A673 (cell line): Measurements from ENCODE around the gene RBM3. TPM values are rescaled to one million over a fixed set of nuclear protein-coding genes. Genes with fewer than 3 reads are reported as not detected.

Experiments
- BruUV-seq: library from RNA; stranded (reverse); fragments of 400-500 nt; replicated peaks from 2 replicates; lab custom pipeline; 2021; lab: Mats Ljungman, UMichigan
- CTCF ChIA-PET: fragments of 300-600 bp; sonication (Branson Sonifier 250); formaldehyde crosslinking; loops from one replicate; lab custom pipeline; 2022; ENCODE audit warnings: antibody characterized with exemption; lab: Charles Lee
- POLR2A ChIA-PET: fragments of 300-600 bp; sonication (Branson Sonifier 250); formaldehyde crosslinking; loops from one replicate; lab custom pipeline; 2022; ENCODE audit warnings: antibody characterized with exemption; ENCODE audit not compliant: low non-redundant PET; lab: Charles Lee
- DNase-seq: peaks from one replicate; pipeline ENCODE4 v3.0.0-alpha.2; 2015; ENCODE audit warnings: low spot score
- H3K27ac ChIP-seq: fragments of 200-600 bp; sonication (generic); 2 replicates; pipeline ENCODE4 v1.5.1; 2016; ENCODE audit warnings: mixed run types, low read depth, mild to moderate bottlenecking, mixed read lengths, antibody characterized with exemption, low read length; ENCODE audit not compliant: poor library complexity, severe bottlenecking
- H3K27me3 ChIP-seq: fragments of 200-600 bp; sonication (generic); replicated peaks from 2 replicates; pipeline ENCODE4 v1.6.1; 2017; ENCODE audit warnings: mixed run types, low read depth, mild to moderate bottlenecking, mixed read lengths, antibody characterized with exemption, low read length; ENCODE audit not compliant: insufficient read depth, poor library complexity
- H3K36me3 ChIP-seq: fragments of 200-600 bp; sonication (generic); 2 replicates; pipeline ENCODE4 v1.6.1; 2016; ENCODE audit warnings: mixed run types, mild to moderate bottlenecking, mixed read lengths, antibody characterized with exemption, low read length; ENCODE audit not compliant: insufficient read depth, poor library complexity, severe bottlenecking
- H3K4me1 ChIP-seq: fragments of 200-600 bp; sonication (generic); 2 replicates; pipeline ENCODE4 v1.6.1; 2017; ENCODE audit warnings: mixed run types, mild to moderate bottlenecking, mixed read lengths, antibody characterized with exemption, low read length; ENCODE audit not compliant: insufficient read depth, poor library complexity, severe bottlenecking
- H3K4me3 ChIP-seq: fragments of 200-600 bp; sonication (generic); 2 replicates; pipeline ENCODE4 v1.5.1; 2016; ENCODE audit warnings: low read depth, mixed run types, mild to moderate bottlenecking, mixed read lengths, low read length; ENCODE audit not compliant: poor library complexity, severe bottlenecking
- H3K9me3 ChIP-seq: fragments of 200-600 bp; sonication (generic); 2 replicates; pipeline ENCODE4 v1.6.1; 2016; ENCODE audit warnings: mixed run types, low read depth, mild to moderate bottlenecking, mixed read lengths, antibody characterized with exemption, low read length; ENCODE audit not compliant: poor library complexity, severe bottlenecking
- CTCF ChIP-seq: fragments of 300-800, 200-600 bp; sonication (generic); conservative IDR thresholded peaks from 2 replicates; pipeline ENCODE4 v1.5.1; 2017; ENCODE audit warnings: low read depth, mild to moderate bottlenecking, antibody characterized with exemption, low read length, moderate library complexity, mixed read lengths
- EZH2 ChIP-seq: fragments of 200-600 bp; sonication (generic); IDR thresholded peaks from 2 replicates; pipeline ENCODE4 v1.6.1; 2017; ENCODE audit warnings: borderline replicate concordance, low read depth, mild to moderate bottlenecking, mixed read lengths, antibody characterized with exemption, low read length; ENCODE audit not compliant: poor library complexity, severe bottlenecking
- intact Hi-C: fragments of 100-400 bp; cut with micrococcal nuclease; formaldehyde crosslinking; loops from one replicate; pipeline ENCODE4 v1.10.0; 2022; ENCODE audit not compliant: unreplicated experiment
- total RNA-seq: library from RNA; stranded (reverse); gene quantifications from 2 replicates; pipeline ENCODE4 v1.2.3, GENCODE V29; 2021

The RBM3 gene
- total RNA-seq, 1 experiment from 2014 or later, result 259 TPM

- H3K4me3 ChIP-seq, result peak overlapping the region; percentile 71
- ChIA-PET POLR2A (interaction anchor here (0.6 kb wide), 1 partner anchor 426 kb away, joined by 7 read pairs; no protein-coding TSS in a partner anchor), CTCF (no interaction called here)
- intact Hi-C loops, result no loop called here
- H3K36me3 ChIP-seq, result peaks cover 40% of the 10 kb centered on the region
- BruUV-seq, result no TSS peak
- no peaks in the 10 kb centered on the region for H3K9me3 ChIP-seq
- DNase-seq, result no peak
- no peak for TF ChIP-seq EZH2
- no peak for TF ChIP-seq CTCF
- H3K4me1 ChIP-seq, result peaks cover 4% of the 10 kb centered on the region
- H3K27ac ChIP-seq, result peak overlapping the region; percentile 99
- H3K27me3 ChIP-seq, result no peaks in the 10 kb centered on the region
Measured at GRCh38 chrX:48575642-48576041, 1.4 kb downstream of the RBM3 start.

- H3K36me3 ChIP-seq, result peaks cover 40% of the 10 kb centered on the region
- peaks cover 4% of the 10 kb centered on the region for H3K4me1 ChIP-seq
- H3K4me3 ChIP-seq, result peak overlapping the region; percentile 71
- BruUV-seq, result no TSS peak
- no peak overlapping the region for H3K27ac ChIP-seq
- intact Hi-C loops, result no loop called here
- no peaks in the 10 kb centered on the region for H3K9me3 ChIP-seq
- TF ChIP-seq CTCF (no peak), EZH2 (no peak)
- no peak for DNase-seq
- CTCF ChIA-PET, result no interaction called here
- POLR2A ChIA-PET, result interaction anchor here (0.6 kb wide), 1 partner anchor 427 kb away, joined by 7 read pairs; no protein-coding TSS in a partner anchor
- H3K27me3 ChIP-seq, result no peaks in the 10 kb centered on the region
Measured at GRCh38 chrX:48576108-48576507, 1.8 kb downstream of the RBM3 start.

DNA sequence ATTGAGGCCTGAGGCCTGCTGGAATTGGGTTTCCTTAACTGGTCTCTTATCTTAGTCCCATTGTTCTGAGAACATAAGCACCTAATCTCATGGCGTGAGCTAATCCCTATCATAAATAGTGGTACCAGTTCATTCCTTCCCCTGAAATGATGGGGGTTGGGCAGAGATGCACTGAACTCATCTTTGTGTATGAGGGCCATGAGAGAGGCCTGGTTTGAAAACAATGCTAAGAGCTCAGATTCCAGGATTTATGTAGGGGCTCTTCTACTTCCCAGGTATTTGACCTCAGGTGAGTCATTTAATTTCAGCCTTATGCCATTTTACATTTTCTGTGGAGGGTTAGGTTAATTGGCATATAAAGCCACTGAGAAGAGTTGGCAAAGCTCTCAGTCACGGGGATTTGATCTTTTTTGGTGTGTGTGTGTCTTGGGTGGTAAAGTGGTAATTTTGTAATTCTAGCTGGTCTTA lies 4.4 kb downstream of the RBM3 start:
- intact Hi-C loops, result no loop called here
- Histone ChIP-seq H3K27ac (no peak overlapping the region), H3K4me3 (no peak overlapping the region), H3K9me3 (no peaks in the 10 kb centered on the region), H3K36me3 (peaks cover 40% of the 10 kb centered on the region), H3K4me1 (peaks cover 4% of the 10 kb centered on the region), H3K27me3 (no peaks in the 10 kb centered on the region)
- POLR2A ChIA-PET, result no interaction called here
- no peak for DNase-seq
- no TSS peak for BruUV-seq
- TF ChIP-seq EZH2 (no peak), CTCF (no peak)
- CTCF ChIA-PET, result interaction anchor here (0.6 kb wide), 1 partner anchor 105 kb away, joined by 3 read pairs; no protein-coding TSS in a partner anchor
